ENCODE measurements around the gene SMAP1.

DNA sequence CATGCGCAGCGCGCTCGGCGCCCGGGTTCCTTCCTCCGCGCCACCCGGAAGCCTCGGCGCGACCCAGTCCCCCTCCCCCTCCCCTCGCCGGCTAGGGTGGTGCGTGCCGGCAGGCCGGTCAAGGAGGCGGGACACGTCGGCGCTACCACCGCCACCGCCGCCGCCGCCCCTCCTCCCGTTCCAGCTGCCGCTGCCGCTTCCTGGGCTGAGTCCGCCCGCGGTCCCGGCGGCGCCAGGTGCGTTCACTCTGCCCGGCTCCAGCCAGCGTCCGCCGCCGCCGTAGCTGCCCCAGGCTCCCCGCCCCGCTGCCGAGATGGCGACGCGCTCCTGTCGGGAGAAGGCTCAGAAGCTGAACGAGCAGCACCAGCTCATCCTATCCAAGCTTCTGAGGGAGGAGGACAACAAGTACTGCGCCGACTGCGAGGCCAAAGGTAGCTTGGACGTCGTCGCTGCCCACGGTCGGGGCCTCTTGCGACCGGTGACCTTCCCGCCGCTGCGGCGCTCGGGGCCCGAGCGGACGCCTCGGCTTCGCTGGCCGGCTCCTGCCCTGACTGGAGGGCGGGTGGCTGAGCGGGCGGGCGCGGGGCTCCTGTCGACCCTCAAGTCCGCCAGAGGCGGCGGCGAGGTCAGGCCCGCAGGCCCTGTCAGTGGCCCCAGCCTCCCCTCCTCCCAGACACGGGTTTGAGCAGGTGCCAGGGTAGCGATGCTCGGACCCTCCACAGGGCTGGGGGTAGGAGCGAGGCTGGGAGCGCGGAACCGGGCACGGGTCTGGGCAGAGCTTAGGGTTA, at the start of gene SMAP1:
- TF ChIP-seq, protein P1, sequence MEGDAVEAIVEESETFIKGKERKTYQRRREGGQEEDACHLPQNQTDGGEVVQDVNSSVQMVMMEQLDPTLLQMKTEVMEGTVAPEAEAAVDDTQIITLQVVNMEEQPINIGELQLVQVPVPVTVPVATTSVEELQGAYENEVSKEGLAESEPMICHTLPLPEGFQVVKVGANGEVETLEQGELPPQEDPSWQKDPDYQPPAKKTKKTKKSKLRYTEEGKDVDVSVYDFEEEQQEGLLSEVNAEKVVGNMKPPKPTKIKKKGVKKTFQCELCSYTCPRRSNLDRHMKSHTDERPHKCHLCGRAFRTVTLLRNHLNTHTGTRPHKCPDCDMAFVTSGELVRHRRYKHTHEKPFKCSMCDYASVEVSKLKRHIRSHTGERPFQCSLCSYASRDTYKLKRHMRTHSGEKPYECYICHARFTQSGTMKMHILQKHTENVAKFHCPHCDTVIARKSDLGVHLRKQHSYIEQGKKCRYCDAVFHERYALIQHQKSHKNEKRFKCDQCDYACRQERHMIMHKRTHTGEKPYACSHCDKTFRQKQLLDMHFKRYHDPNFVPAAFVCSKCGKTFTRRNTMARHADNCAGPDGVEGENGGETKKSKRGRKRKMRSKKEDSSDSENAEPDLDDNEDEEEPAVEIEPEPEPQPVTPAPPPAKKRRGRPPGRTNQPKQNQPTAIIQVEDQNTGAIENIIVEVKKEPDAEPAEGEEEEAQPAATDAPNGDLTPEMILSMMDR (IDR thresholded peaks at IDR 0.05; ENCODE audit: borderline replicate concordance, extremely low read depth, low read length, poor library complexity, severe bottlenecking), result no peak
- TF ChIP-seq EZH2 (IDR thresholded peaks at IDR 0.05; ENCODE audit: borderline replicate concordance, low read depth, low read length, severe bottlenecking), result no peak

All from DND-41 (cell line).